H9 (cell line): Measurements from ENCODE around the gene KIF24. TPM values are rescaled to one million over a fixed set of nuclear protein-coding genes. Genes with fewer than 3 reads are reported as not detected.

Source experiments
- DNase-seq: peaks from one replicate; pipeline ENCODE4 v3.0.0-alpha.2; 2017
- H2AFZ ChIP-seq: one replicate; pipeline ENCODE4 v1.6.1; 2013; ENCODE audit warnings: mild to moderate bottlenecking, low read length, control low read depth, moderate library complexity
- H2AK5ac ChIP-seq: 2 replicates; pipeline ENCODE4 v1.6.1; 2013; ENCODE audit warnings: low read length, control low read depth, mixed read lengths; ENCODE audit not compliant: insufficient read length
- H2BK120ac ChIP-seq: one replicate; pipeline ENCODE4 v1.6.1; 2013; ENCODE audit warnings: low read depth, mild to moderate bottlenecking, low read length, control low read depth, inconsistent platforms; ENCODE audit not compliant: poor library complexity, severe bottlenecking
- H2BK12ac ChIP-seq: 2 replicates; pipeline ENCODE4 v1.6.1; 2013; ENCODE audit warnings: low read length, control low read depth, mixed read lengths, low read depth; ENCODE audit not compliant: insufficient read length
- H2BK15ac ChIP-seq: 2 replicates; pipeline ENCODE4 v1.6.1; 2013; ENCODE audit warnings: low read depth, low read length, control low read depth
- H2BK20ac ChIP-seq: one replicate; pipeline ENCODE4 v1.6.1; 2013; ENCODE audit warnings: low read depth, mild to moderate bottlenecking, low read length, control low read depth, inconsistent platforms; ENCODE audit not compliant: poor library complexity, severe bottlenecking
- H2BK5ac ChIP-seq: 2 replicates; pipeline ENCODE4 v1.6.1; 2013; ENCODE audit warnings: low read length, control low read depth, mixed read lengths; ENCODE audit not compliant: insufficient read length
- H3K14ac ChIP-seq: 2 replicates; pipeline ENCODE4 v1.6.1; 2013; ENCODE audit warnings: low read length, control low read depth; ENCODE audit not compliant: insufficient read depth
- H3K18ac ChIP-seq: 2 replicates; pipeline ENCODE4 v1.6.1; 2013; ENCODE audit warnings: low read depth, mild to moderate bottlenecking, mixed read lengths, low read length, control low read depth; ENCODE audit not compliant: insufficient read length
- H3K23ac ChIP-seq: 2 replicates; pipeline ENCODE4 v1.6.1; 2013; ENCODE audit warnings: low read length, control low read depth, mixed read lengths, low read depth; ENCODE audit not compliant: insufficient read length
- H3K23me2 ChIP-seq: 2 replicates; pipeline ENCODE4 v1.6.1; 2013; ENCODE audit warnings: low read depth, mild to moderate bottlenecking, mixed read lengths, low read length, control low read depth; ENCODE audit not compliant: insufficient read length, poor library complexity, severe bottlenecking
- H3K27ac ChIP-seq: 2 replicates; pipeline ENCODE4 v1.5.1; 2013; ENCODE audit warnings: low read length, control low read depth, mixed read lengths, low read depth; ENCODE audit not compliant: insufficient read length
- H3K27me3 ChIP-seq: 2 replicates; pipeline ENCODE4 v1.6.1; 2013; ENCODE audit warnings: low read length, control low read depth, inconsistent platforms; ENCODE audit not compliant: insufficient read depth
- H3K4ac ChIP-seq: 2 replicates; pipeline ENCODE4 v1.6.1; 2013; ENCODE audit warnings: low read depth, mild to moderate bottlenecking, control low read depth, inconsistent platforms, low read length, moderate library complexity
- H3K4me1 ChIP-seq: 2 replicates; pipeline ENCODE4 v1.6.1; 2013; ENCODE audit warnings: low read length, control low read depth, inconsistent platforms; ENCODE audit not compliant: insufficient read depth
- H3K4me2 ChIP-seq: 2 replicates; pipeline ENCODE4 v1.6.1; 2013; ENCODE audit warnings: low read length, control low read depth, mixed read lengths; ENCODE audit not compliant: insufficient read length, insufficient read depth
- H3K56ac ChIP-seq: 2 replicates; pipeline ENCODE4 v1.6.1; 2013; ENCODE audit warnings: low read depth, mild to moderate bottlenecking, mixed read lengths, low read length, control low read depth; ENCODE audit not compliant: insufficient read length
- H3K79me1 ChIP-seq: 2 replicates; pipeline ENCODE4 v1.6.1; 2013; ENCODE audit warnings: low read depth, mild to moderate bottlenecking, moderate library complexity, low read length, control low read depth, inconsistent platforms; ENCODE audit not compliant: insufficient read depth, poor library complexity, severe bottlenecking
- H3K79me2 ChIP-seq: 2 replicates; pipeline ENCODE4 v1.6.1; 2013; ENCODE audit warnings: low read length, control low read depth, inconsistent platforms; ENCODE audit not compliant: insufficient read depth
- H3K9ac ChIP-seq: 2 replicates; pipeline ENCODE4 v1.6.1; 2013; ENCODE audit warnings: low read length, control low read depth, mixed read lengths; ENCODE audit not compliant: insufficient read length; ENCODE audit errors: extremely low read depth
- H3K9me3 ChIP-seq: one replicate; pipeline ENCODE4 v1.6.1; 2013; ENCODE audit warnings: low read depth, low read length, inconsistent platforms; ENCODE audit not compliant: control insufficient read depth
- H3T11ph ChIP-seq: one replicate; pipeline ENCODE4 v1.6.1; 2013; ENCODE audit warnings: mild to moderate bottlenecking, low read length, control low read depth, inconsistent platforms
- H4K20me1 ChIP-seq: one replicate; pipeline ENCODE4 v1.6.1; 2013; ENCODE audit not compliant: control insufficient read depth, insufficient read length, insufficient read depth
- H4K5ac ChIP-seq: 2 replicates; pipeline ENCODE4 v1.6.1; 2013; ENCODE audit warnings: low read depth, mild to moderate bottlenecking, mixed read lengths, low read length, control low read depth; ENCODE audit not compliant: insufficient read length
- H4K8ac ChIP-seq: replicated peaks from 2 replicates; pipeline ENCODE4 v1.6.1; 2013; ENCODE audit warnings: low read length, control low read depth, mixed read lengths, low read depth; ENCODE audit not compliant: insufficient read length
- H4K91ac ChIP-seq: 2 replicates; pipeline ENCODE4 v1.6.1; 2013; ENCODE audit warnings: low read depth, mild to moderate bottlenecking, moderate library complexity, mixed read lengths, low read length, control low read depth; ENCODE audit not compliant: insufficient read length
- H3K27ac Mint-ChIP-seq, 3 experiments: 2 replicates in 2 of 3; 3 replicates in 1 of 3; pipeline ENCODE4 v1.8.0; 2020 to 2021; ENCODE audit warnings: mixed read lengths in 3 of 3, mild to moderate bottlenecking in 1 of 3, moderate library complexity in 1 of 3
- H3K27me3 Mint-ChIP-seq: 2 replicates; pipeline ENCODE4 v1.8.0; 2021; ENCODE audit warnings: low read depth, mild to moderate bottlenecking, moderate library complexity, mixed read lengths
- H3K36me3 Mint-ChIP-seq, 3 experiments: 2 replicates in 2 of 3; 3 replicates in 1 of 3; pipeline ENCODE4 v1.8.0; 2020 to 2021; ENCODE audit warnings: low read depth in 3 of 3, mixed read lengths in 3 of 3; ENCODE audit not compliant: insufficient read depth in 1 of 3
- H3K4me1 Mint-ChIP-seq, 2 experiments: 2 replicates each; pipeline ENCODE4 v1.8.0; 2020; ENCODE audit warnings: mixed read lengths in 2 of 2
- H3K4me3 Mint-ChIP-seq, 2 experiments: 2 replicates in 1 of 2; 3 replicates in 1 of 2; pipeline ENCODE4 v1.8.0; 2020 to 2021; ENCODE audit warnings: mild to moderate bottlenecking in 2 of 2, mixed read lengths in 2 of 2, moderate library complexity in 1 of 2
- H3K9me3 Mint-ChIP-seq, 2 experiments: 2 replicates in 1 of 2; 3 replicates in 1 of 2; pipeline ENCODE4 v1.8.0; 2020; ENCODE audit warnings: mild to moderate bottlenecking in 2 of 2, mixed read lengths in 2 of 2, moderate library complexity in 1 of 2
- WGBS: extraction: QIAGEN DNeasy Blood & Tissue Kit; methylation state at CpG from one replicate; pipeline ENCODE4 v1.1.7; 2013; ENCODE audit warnings: missing lambda C conversion rate, low lambda C conversion rate, mixed read lengths; ENCODE audit not compliant: insufficient read length; ENCODE audit errors: extremely low coverage; 5-methylcytosine and 5-hydroxymethylcytosine counted together
- long read RNA-seq: library from polyadenylated mRNA; unstranded; transcript quantifications from one replicate; pipeline ENCODE4 v2.0.0, GENCODE V29; 2020
- total RNA-seq: library from RNA; stranded (reverse); gene quantifications from 2 replicates; pipeline ENCODE4 v1.2.1, GENCODE V29; 2021
- TF ChIP-seq, protein P1 (sequence below): fragments of 200-600 bp; sonication (generic); conservative IDR thresholded peaks from 3 replicates; pipeline ENCODE4 v1.8.0; 2021; ENCODE audit warnings: antibody characterized with exemption, mild to moderate bottlenecking

Gene KIF24, protein sequence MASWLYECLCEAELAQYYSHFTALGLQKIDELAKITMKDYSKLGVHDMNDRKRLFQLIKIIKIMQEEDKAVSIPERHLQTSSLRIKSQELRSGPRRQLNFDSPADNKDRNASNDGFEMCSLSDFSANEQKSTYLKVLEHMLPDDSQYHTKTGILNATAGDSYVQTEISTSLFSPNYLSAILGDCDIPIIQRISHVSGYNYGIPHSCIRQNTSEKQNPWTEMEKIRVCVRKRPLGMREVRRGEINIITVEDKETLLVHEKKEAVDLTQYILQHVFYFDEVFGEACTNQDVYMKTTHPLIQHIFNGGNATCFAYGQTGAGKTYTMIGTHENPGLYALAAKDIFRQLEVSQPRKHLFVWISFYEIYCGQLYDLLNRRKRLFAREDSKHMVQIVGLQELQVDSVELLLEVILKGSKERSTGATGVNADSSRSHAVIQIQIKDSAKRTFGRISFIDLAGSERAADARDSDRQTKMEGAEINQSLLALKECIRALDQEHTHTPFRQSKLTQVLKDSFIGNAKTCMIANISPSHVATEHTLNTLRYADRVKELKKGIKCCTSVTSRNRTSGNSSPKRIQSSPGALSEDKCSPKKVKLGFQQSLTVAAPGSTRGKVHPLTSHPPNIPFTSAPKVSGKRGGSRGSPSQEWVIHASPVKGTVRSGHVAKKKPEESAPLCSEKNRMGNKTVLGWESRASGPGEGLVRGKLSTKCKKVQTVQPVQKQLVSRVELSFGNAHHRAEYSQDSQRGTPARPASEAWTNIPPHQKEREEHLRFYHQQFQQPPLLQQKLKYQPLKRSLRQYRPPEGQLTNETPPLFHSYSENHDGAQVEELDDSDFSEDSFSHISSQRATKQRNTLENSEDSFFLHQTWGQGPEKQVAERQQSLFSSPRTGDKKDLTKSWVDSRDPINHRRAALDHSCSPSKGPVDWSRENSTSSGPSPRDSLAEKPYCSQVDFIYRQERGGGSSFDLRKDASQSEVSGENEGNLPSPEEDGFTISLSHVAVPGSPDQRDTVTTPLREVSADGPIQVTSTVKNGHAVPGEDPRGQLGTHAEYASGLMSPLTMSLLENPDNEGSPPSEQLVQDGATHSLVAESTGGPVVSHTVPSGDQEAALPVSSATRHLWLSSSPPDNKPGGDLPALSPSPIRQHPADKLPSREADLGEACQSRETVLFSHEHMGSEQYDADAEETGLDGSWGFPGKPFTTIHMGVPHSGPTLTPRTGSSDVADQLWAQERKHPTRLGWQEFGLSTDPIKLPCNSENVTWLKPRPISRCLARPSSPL (N-terminal part only)
- total RNA-seq, result 3.7 and 4.0 TPM in 2 replicates
- long read RNA-seq, partial matches to known transcripts, result 0 of 4 reads
- long read RNA-seq, other reads (novel, unspliced or antisense), result 4 of 4 reads

DNA sequence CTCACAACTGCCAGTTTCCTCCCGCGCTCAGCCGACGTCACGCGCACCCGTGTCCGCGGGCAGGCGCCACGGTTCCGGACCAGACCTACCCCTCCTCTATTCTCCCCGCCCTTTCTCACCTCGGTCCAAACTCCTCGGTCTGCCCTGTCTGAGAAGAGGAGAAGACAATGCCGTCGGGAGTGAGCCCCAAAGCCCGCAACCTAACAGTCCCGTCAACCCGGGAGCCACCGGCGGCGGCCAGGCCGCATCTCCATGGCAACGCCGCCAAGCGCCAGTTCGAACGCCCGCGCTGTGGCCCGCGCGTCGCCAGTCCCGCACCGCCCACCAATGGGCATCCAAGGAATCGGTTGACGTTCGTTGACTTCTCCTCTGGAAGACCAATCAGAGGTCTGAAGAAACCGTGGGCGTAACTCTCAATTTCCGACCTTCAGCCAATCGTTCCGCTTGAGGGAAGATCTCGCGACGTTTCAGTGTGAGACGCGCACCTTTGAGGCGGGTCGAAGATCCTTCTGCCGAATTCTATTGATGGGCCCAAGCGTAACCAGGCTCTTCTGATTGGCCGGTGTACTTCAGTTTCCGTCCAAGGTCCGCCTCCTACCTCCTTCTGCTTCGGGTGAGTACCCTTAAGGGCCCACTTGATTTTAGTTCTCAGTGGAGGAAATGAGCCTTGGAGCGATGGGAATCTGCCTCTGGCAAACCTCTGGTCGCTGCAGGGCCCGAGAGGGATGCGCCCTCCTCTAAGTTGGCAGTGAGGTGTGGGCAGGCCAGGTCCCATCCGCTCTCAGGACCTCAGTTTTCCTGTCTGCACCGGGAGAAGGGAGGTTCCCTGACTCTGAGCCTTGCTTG, at the start of gene KIF24, which contains the start of gene NUDT2:
Gene KIF24 (minus strand): TSS at position 282 of the 846 bp plus-strand sequence. CDS start 17,922 bp downstream, outside the sequence.
Gene NUDT2 (plus strand): TSS at position 583 of the 846 bp plus-strand sequence. CDS start 9,471 bp downstream, outside the sequence.
- Mint-ChIP-seq H3K36me3 (no peaks in the 10 kb centered on the region), H3K27me3 (no peaks in the 10 kb centered on the region), H3K27ac (peak within 1 kb of the TSS; percentile 90 to 99 (median 97)), H3K4me3 (peak within 1 kb of the TSS; percentile 92 to 97), H3K9me3 (peaks cover 0 to 3% of the 10 kb centered on the region in 2 experiments; a peak in 1 of 5 replicates), H3K4me1 (peaks cover 28 to 33% of the 10 kb centered on the region in 2 experiments)
- Histone ChIP-seq H3K23ac (no peak within 1 kb of the TSS), H3K27ac (peak within 1 kb of the TSS; percentile 69), H3K4ac (no peak within 1 kb of the TSS; the same call in 1 of the 2 replicates), H2BK20ac (no peak within 1 kb of the TSS), H3K56ac (no peak within 1 kb of the TSS), H3K23me2 (peaks cover 8% of the 10 kb centered on the region), H2BK120ac (peak within 1 kb of the TSS; percentile 10), H3K4me2 (peak within 1 kb of the TSS; percentile 75), H3K79me2 (no peaks in the 10 kb centered on the region), H3K27me3 (no peaks in the 10 kb centered on the region), H3K79me1 (no peaks in the 10 kb centered on the region), H3K4me1 (peaks cover 1% of the 10 kb centered on the region; the same call in 1 of the 2 replicates), H2AK5ac (no peak within 1 kb of the TSS), H4K20me1 (no peaks in the 10 kb centered on the region), H3T11ph (no peak within 1 kb of the TSS), H3K18ac (peak within 1 kb of the TSS; percentile 54), H4K8ac (no peak within 1 kb of the TSS), H2BK15ac (no peak within 1 kb of the TSS), H3K9ac (peak within 1 kb of the TSS; percentile 97), H2AFZ (no peak within 1 kb of the TSS), H3K9me3 (no peaks in the 10 kb centered on the region), H2BK12ac (no peak within 1 kb of the TSS), H2BK5ac (no peak within 1 kb of the TSS), H4K91ac (no peak within 1 kb of the TSS), H3K14ac (peak within 1 kb of the TSS; percentile 71; the same call in 1 of the 2 replicates), H4K5ac (no peak within 1 kb of the TSS)
- TF ChIP-seq, protein P1, sequence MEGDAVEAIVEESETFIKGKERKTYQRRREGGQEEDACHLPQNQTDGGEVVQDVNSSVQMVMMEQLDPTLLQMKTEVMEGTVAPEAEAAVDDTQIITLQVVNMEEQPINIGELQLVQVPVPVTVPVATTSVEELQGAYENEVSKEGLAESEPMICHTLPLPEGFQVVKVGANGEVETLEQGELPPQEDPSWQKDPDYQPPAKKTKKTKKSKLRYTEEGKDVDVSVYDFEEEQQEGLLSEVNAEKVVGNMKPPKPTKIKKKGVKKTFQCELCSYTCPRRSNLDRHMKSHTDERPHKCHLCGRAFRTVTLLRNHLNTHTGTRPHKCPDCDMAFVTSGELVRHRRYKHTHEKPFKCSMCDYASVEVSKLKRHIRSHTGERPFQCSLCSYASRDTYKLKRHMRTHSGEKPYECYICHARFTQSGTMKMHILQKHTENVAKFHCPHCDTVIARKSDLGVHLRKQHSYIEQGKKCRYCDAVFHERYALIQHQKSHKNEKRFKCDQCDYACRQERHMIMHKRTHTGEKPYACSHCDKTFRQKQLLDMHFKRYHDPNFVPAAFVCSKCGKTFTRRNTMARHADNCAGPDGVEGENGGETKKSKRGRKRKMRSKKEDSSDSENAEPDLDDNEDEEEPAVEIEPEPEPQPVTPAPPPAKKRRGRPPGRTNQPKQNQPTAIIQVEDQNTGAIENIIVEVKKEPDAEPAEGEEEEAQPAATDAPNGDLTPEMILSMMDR, result no peak
- peak; percentile 99 for DNase-seq
- WGBS, result no CpG with 5 or more reads among the region's 64 CpGs
